ENCODE results near the gene GPC1. TPM values are rescaled to one million over a fixed set of nuclear protein-coding genes. Genes with fewer than 3 reads are reported as not detected.

GPC1 gene
- total and polyA plus RNA-seq, 4 donors: 23.2 to 62.5 (median 26.5) TPM

- H3K36me3 ChIP-seq (ENCODE audit: control insufficient read depth in 4 of 4, insufficient read depth in 4 of 4, low read length in 4 of 4): no peaks in the 10 kb centered on the region
- no peak overlapping the region for H3K27ac ChIP-seq (ENCODE audit: low read depth in 1 of 2, low read length in 1 of 2)
- no peak overlapping the region for H3K4me3 ChIP-seq
- WGBS, 2 donors: 88 to 89% methylated on average over 20 of the region's 20 CpGs
- ATAC-seq (ENCODE audit: insufficient read depth, low FRiP score) (no peak), DNase-seq (peak in 1 of 3 donors; percentile 8)
- no peaks in the 10 kb centered on the region for H3K4me1 ChIP-seq (ENCODE audit: control insufficient read depth in 5 of 5, insufficient read depth in 5 of 5, low read length in 5 of 5)
- no peaks in the 10 kb centered on the region for H3K9me3 ChIP-seq (ENCODE audit: control insufficient read depth in 4 of 4, insufficient read depth in 3 of 4, low read length in 3 of 4)
- H3K9ac ChIP-seq (ENCODE audit: insufficient read depth in 1 of 2, low read length in 2 of 2): no peak overlapping the region
- TF ChIP-seq, protein P1, sequence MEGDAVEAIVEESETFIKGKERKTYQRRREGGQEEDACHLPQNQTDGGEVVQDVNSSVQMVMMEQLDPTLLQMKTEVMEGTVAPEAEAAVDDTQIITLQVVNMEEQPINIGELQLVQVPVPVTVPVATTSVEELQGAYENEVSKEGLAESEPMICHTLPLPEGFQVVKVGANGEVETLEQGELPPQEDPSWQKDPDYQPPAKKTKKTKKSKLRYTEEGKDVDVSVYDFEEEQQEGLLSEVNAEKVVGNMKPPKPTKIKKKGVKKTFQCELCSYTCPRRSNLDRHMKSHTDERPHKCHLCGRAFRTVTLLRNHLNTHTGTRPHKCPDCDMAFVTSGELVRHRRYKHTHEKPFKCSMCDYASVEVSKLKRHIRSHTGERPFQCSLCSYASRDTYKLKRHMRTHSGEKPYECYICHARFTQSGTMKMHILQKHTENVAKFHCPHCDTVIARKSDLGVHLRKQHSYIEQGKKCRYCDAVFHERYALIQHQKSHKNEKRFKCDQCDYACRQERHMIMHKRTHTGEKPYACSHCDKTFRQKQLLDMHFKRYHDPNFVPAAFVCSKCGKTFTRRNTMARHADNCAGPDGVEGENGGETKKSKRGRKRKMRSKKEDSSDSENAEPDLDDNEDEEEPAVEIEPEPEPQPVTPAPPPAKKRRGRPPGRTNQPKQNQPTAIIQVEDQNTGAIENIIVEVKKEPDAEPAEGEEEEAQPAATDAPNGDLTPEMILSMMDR (IDR thresholded peaks at IDR 0.05; ENCODE audit: control extremely low read depth, extremely low read depth): no peak
- no peaks in the 10 kb centered on the region for H3K27me3 ChIP-seq (ENCODE audit: control insufficient read depth in 3 of 3, insufficient read depth in 3 of 3, low read length in 2 of 3)
These were observed 36.7 kb upstream of the GPC1 start for GRCh38 chr2:240398661-240399267.

GRCh38 chr2:240399419-240400324, 35.8 kb upstream of the GPC1 start:
- Histone ChIP-seq H3K4me1 (ENCODE audit: control insufficient read depth in 5 of 5, insufficient read depth in 5 of 5, low read length in 5 of 5) (no peaks in the 10 kb centered on the region), H3K36me3 (ENCODE audit: control insufficient read depth in 4 of 4, insufficient read depth in 4 of 4, low read length in 4 of 4) (no peaks in the 10 kb centered on the region), H3K4me3 (no peak overlapping the region), H3K9me3 (ENCODE audit: control insufficient read depth in 4 of 4, insufficient read depth in 3 of 4, low read length in 3 of 4) (no peaks in the 10 kb centered on the region), H3K27me3 (ENCODE audit: control insufficient read depth in 3 of 3, insufficient read depth in 3 of 3, low read length in 2 of 3) (no peaks in the 10 kb centered on the region), H3K27ac (ENCODE audit: low read depth in 1 of 2, low read length in 1 of 2) (no peak overlapping the region), H3K9ac (ENCODE audit: insufficient read depth in 1 of 2, low read length in 2 of 2) (no peak overlapping the region)
- DNase-seq: peak in 1 of 3 donors; percentile 6
- no peak for ATAC-seq (ENCODE audit: insufficient read depth, low FRiP score)
- WGBS, 2 donors: 91% methylated on average over 14 of the region's 14 CpGs
- TF ChIP-seq, protein P1 (IDR thresholded peaks at IDR 0.05; ENCODE audit: control extremely low read depth, extremely low read depth): no peak

- Histone ChIP-seq H3K4me3 (no peak overlapping the region), H3K27me3 (ENCODE audit: control insufficient read depth in 3 of 3, insufficient read depth in 3 of 3, low read length in 2 of 3) (no peaks in the 10 kb centered on the region), H3K27ac (ENCODE audit: low read depth in 1 of 2, low read length in 1 of 2) (no peak overlapping the region), H3K4me1 (ENCODE audit: control insufficient read depth in 5 of 5, insufficient read depth in 5 of 5, low read length in 5 of 5) (no peaks in the 10 kb centered on the region), H3K9me3 (ENCODE audit: control insufficient read depth in 4 of 4, insufficient read depth in 3 of 4, low read length in 3 of 4) (no peaks in the 10 kb centered on the region), H3K36me3 (ENCODE audit: control insufficient read depth in 4 of 4, insufficient read depth in 4 of 4, low read length in 4 of 4) (no peaks in the 10 kb centered on the region), H3K9ac (ENCODE audit: insufficient read depth in 1 of 2, low read length in 2 of 2) (no peak overlapping the region)
- DNase-seq: peak in 1 of 3 donors; percentile 8
- ATAC-seq (ENCODE audit: insufficient read depth, low FRiP score): no peak
- 88 to 90% methylated on average over 22 of the region's 22 CpGs for WGBS, 2 donors
- TF ChIP-seq, protein P1 (IDR thresholded peaks at IDR 0.05; ENCODE audit: control extremely low read depth, extremely low read depth): no peak
These were observed 34.9 kb upstream of the GPC1 start for GRCh38 chr2:240400371-240401161.

All from lung (tissue), 12 donors.